ENCODE measurements around the gene PAN2.
"Not testable (repeated sequence)": the region's sequence is repeated elsewhere in the genome, so short reads cannot be mapped to it uniquely, and the experiment has no call there.

PAN2 gene

DNA sequence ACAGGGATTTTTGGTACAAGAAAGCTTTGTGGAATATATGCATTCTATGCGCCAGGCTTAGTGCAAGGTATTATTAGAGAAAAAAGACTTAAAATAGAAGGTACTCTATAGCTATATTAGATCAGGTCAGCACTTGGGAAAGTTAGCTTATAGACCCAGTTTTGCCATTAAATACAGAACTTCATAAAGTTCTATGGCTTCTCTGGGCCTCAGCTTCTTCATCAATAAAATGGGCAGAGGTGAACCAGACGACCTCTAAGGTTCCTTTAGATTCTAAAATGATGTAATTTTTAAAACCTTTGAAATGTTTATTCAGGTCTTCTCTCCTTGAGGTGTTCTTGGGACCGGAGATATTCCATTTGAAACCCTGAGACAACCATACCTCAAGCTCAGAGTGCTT lies 25.1 kb downstream of the PAN2 start:
- in situ Hi-C loops (cut with HindIII; ENCODE audit: low sequenced_read_pairs): no loop called here

DNA sequence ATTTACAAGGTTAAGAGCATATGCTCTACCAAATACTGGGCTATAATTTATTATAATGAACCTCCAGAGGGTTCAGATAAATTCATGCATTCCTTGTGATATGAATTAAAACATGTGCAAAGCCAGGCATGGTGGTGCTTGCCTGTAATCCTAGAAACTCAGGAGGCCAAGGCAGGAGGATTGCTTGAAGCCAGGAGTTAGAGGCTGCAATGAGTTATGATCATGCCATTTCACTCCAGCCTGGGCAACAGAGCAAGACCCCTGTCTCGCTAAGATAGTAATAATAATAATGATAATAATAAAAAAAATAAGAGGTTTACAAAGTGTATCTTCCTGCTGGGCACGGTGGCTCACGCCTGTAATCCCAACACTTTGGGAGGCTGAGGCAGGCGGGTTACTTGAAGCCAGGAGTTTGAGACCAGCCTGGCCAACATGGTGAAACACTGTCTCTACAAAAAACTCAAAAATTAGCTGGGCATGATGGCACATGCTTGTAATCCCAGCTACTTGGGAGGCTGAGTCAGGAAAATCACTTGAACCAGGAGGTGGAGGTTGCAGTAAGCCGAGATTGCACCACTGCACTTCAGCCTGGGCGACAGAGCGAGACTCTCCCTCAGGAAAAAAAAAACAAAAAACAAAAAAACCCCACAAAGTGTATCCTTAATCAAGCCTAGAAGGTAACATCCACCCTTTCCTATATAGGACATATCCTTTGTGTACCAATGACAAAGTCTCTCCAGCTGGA lies 26.4 kb downstream of the PAN2 start:
- in situ Hi-C loops (cut with HindIII; ENCODE audit: low sequenced_read_pairs): no loop called here

DNA sequence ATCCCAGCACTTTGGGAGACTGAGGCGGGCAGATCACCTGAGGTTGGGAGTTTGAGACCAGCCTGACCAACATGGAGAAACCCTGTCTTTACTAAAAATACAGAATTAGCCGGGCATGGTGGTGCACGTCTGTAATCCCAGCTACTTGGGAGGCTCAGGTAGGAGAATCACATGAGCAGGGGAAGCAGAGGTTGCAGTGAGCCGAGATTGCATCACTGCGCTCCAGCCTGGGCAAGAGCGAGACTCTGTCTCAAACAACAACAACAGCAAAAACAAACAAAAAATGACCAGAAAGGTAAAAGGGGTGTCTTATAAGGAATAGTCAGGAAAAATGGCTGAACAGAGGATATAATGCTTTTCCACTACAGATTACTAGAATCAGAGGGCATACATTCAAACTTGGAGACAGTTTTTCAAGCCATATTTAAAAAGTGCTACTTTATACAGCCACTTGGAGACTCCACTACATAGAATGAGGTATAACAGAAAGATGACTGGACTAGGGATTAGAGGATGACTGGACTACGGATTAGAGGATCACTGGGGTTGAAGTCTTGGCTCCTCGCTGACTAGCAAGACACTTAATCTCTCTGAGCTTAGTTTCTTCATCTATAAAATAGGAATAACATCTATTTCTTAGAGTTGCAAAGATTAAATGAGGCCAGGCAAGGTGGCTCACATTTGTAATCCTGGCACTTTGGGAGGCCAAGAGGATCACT lies 28.8 kb downstream of the PAN2 start:
- in situ Hi-C loops (cut with HindIII; ENCODE audit: low sequenced_read_pairs): no loop called here

DNA sequence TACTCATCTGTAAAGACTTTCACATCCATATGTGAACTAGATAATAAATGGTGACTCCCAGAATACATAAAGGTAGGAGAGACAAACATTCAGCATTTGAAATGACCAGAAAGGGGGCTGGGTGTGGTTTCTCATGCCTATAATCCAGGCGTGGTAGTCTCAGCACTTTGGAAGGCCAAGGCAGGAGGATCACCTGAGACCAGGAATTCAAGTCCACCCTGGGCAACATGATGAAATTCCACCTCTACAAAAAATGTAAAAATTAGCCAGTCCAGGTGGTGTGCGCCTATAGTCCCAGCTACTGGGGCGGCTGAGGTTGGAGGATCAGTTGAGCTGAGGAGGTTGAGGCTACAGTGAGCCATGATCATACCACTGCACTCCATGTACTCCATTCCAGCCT lies 29.5 kb downstream of the PAN2 start:
- in situ Hi-C loops (cut with HindIII; ENCODE audit: low sequenced_read_pairs): no loop called here

DNA sequence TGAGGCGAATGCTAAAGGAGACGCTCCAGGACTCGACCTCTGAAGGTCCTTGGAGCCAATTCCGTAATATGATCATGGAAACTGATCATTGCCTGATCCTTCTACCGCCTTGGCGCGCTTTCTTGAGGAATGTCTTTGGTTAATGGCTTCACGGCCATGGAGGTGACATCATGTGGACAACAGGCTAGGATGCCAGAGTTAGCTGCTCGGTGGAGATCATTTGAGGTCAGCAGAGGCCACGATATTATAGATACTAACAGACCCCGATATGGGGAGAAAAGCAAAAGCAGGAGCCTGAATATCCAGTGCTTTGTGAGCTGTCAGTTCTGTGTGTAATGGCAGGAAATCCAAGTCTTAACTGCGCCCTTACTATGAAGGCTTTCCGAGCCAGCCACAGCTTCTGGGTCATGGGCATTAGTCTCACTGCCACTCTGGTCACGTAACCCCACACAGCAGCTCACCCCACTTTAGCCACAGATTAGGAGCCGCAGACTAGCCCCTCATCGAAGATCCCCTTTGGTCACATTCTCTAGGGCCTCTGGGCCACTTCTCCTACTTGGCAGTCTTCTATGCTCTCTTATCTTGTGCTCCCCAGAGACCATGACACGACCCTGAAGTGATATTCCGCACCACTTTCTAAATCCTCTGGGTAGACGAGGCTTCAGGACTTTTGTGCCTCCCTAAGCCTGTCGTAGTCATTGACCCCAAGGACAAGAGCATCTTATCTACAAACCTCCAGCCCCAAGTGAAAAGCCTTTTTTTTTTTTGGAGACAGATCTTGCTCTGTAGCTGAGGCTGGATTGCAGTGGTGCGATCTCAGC lies 32.9 kb downstream of the PAN2 start:
- in situ Hi-C loops (cut with HindIII; ENCODE audit: low sequenced_read_pairs): no loop called here

DNA sequence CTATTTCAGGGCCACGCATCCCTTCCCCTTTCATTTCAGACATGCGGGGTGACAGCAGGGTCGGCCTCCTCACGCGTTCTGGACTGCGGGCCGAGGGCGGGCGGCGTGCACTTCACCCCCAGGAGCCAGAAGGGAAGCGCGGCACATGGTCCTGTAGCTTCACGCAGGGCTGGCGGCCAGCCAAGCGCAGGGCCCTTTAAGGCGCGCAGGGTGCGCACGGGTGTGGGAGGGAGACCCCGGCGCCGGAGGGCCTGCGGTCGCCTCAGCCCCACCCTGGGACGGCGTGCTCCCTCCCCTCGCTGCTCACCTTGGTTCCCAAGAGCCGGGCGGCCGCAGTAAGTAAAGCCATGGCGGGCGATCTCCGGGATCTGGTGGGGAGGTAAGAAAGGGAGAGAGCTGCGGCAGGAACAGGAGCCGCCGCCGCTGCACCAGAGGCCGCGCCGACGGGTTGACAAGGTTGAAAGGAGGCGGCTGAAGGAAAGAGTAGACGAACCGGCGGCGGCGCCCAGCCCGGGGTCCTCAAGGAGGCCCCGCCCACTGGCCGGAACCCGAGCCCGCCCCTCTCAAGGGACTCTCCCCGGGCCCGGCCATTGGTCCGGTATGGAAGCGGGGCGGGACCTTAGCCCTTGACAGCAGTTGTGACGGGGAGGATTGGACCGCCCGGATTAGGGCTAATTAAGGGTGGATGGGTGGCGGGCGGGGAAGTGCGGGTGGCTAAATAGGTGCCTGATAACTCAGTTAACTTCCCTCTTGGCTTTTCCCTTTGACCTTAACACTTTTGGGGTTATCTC lies 33.8 kb downstream of the PAN2 start, which contains the start of gene CS:
TSS of gene CS (minus strand) at position 478 of the 791 bp plus-strand sequence. CDS start at position 349, 129 bp downstream.
- in situ Hi-C loops (cut with HindIII; ENCODE audit: low sequenced_read_pairs): no loop called here

DNA sequence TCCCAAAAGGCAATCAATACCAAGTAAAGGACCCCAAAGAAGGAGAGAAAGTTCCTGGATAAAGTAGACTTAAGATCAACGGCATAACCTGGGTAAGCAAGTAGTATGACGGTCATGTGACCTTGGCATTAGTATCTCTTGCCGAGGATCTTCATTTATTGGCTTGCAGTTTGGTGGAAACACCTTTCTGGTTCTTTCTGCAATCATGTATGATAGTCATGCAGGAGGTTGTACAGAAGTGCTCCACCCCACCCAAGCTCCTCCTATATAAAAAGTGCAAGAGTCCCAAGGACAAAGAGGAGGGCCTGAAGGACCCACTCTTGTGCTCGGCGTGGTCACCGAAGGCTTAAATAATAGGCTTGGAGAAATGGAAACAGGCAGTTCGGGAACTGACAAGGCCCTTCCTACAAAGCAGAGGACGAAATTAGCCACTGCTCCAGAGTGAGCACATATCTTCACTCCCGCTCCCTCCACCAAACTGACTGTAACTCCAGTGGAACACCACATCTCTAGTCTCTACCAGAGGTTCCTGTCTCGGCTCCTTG lies 34.4 kb downstream of the PAN2 start:
- in situ Hi-C loops (cut with HindIII; ENCODE audit: low sequenced_read_pairs): no loop called here

DNA sequence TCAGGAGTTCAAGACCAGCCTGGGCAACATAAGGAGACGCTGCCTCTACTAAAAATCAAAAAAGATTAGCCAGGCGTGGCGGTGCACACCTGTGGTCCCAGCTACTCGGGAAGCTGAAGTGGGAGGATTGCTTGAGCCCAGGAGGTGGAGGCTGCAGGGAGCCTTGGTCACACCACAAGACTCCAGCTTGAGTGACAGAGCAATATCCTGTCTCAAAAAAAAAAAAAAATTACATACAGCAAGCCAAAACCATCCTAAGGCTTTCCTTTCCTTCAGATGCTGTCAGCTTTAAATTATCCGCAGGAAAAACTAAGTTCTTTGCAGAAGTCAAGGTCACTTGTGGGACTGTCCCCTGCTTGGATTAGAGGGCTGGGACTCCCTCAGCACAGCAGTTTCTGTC lies 35.0 kb downstream of the PAN2 start:
- in situ Hi-C loops (cut with HindIII; ENCODE audit: low sequenced_read_pairs): no loop called here

DNA sequence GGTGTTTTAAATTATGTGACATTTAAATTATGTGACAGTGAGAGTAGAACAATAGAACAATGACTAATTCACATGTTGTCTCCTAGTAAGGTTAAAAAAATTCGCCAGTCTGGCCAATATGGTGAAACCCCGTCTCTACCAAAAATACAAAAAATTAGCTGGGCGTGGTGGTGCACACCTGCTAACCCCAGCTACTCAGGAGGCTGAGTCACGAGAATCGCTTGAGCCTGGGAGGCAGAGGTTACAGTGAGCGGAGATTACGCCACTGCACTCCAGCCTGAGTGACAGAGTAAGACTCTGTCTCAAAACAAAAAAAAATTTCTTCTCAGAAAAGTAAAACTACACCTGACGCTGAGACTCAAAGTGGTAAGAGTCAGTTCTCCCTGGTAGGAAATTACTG lies 36.4 kb downstream of the PAN2 start:
- in situ Hi-C loops (cut with HindIII; ENCODE audit: low sequenced_read_pairs): no loop called here

DNA sequence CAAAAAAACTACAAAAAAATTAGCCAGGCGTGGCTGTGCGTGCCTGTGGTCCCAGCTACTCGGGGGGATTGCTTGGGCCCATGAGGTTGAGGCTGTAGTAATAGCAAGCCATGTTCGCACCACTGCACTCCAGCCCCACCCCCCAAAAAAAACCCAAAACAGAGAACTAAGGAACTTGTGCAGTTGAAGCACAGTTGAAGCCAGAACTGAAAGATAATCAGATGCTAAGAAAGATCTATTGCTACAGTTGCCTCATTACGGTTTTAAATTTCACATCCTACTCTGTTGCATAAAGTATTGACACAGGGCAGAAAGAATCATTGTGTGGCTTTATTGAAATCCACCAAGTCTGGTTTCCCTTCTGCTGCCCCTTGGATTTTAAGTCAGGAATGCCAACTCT lies 37.5 kb downstream of the PAN2 start:
- in situ Hi-C loops (cut with HindIII; ENCODE audit: low sequenced_read_pairs): no loop called here

DNA sequence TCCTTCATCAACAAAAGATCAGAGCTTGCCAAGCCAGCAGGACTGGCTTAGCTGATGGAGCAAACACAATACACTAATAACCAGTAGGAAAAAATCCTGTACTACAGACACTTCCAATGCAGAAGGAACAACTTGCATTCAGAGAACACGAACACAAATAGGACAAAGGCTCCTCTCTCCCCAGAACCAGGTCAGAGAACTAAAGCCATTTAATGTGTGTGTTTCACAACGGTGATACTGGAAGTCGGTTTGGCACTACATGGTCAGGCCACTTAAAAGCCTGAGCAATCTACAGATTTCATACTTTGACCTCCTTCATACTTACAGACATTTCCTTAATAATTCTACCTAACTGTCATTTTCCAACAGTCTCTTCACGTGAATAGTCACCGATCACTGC lies 40.0 kb downstream of the PAN2 start:
- in situ Hi-C loops (cut with HindIII; ENCODE audit: low sequenced_read_pairs): no loop called here

DNA sequence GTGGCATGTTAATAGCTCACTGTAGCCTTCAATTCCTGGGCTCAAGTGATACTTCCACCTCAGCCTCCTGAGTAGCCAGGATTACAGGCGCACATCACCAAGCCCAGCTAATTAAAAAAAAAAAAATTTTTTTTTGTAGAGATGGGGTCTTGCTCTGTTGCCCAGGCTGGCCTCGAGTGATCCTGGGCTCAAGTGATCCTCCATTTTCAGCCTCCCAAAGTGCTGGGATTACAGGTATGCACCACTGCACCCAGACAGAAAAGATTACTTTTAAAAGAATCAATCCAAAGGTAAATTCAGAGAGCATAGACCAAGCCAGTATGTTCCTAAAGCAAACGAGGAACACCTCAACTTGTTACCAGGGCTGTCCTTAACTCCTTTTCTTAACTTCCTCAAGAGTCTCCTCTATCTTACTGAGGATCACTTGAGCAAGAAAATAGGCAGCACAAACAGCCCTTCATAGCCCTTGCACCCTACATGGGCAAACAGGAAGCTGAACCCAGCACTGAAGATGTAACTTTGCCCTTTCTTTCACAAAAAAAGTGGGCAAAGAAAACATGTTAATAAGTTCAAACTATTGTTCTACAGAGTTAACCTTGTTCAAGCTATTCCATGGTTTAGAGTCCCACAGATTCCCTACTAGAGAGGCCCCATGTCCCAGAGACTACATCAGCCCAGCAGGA lies 45.0 kb downstream of the PAN2 start:
- in situ Hi-C loops (cut with HindIII; ENCODE audit: low sequenced_read_pairs): no loop called here

DNA sequence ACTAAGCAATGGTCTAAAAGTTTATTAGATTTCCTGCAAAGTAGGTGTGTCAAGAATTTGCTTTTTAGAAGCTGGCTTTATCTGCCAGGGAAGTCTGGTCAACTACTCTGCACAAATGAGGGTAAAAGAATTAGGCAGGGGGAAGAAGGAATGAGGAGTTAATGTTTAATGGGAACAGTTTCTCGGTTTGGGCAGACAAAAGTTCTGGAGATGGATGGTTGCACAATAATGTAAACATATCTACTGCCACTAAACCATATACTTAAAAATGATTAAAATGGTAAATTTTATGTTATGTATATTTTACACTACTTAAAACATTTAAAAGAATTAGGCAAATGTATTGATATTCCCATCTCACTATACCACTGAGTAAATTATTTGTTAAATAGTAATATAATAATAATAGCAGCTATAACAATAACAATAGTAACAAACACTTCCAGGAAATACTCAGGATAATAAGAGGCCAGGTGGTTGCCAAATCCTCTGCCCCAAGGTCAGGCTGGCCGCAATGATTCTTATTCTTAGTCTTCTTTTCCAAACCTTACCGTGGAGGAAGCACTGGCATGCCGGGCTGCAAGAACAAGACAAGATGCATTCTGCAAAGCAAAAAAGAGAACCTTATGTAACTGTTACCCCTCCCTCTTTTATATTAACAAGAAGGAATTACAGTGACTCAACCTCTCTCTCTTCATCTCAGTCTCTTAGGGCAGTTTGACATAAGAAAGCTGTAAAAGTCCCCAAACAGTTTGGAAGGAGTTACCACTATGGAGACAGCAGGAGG lies 47.6 kb downstream of the PAN2 start:
- in situ Hi-C loops (cut with HindIII; ENCODE audit: low sequenced_read_pairs): no loop called here

DNA sequence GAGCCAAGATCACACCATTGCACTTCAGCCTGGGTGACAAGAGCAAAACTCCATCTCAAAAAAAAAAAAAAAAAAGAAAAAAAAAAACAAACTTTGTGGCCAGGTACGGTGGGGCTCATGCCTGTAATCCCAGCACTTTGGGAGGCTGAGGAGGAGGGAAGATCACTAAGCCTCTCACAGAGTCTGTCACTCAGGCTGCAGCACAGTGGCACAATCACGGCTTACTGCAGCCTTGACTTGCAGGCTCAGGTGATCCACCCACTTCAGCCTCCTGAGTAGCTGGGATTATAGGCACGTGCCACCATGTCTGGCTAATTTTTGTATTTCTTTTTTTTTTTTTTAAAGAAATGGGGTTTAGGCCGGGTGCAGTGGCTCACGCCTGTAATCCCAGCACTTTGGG lies 49.5 kb downstream of the PAN2 start:
- in situ Hi-C loops (cut with HindIII; ENCODE audit: low sequenced_read_pairs): not testable (repeated sequence)

DNA sequence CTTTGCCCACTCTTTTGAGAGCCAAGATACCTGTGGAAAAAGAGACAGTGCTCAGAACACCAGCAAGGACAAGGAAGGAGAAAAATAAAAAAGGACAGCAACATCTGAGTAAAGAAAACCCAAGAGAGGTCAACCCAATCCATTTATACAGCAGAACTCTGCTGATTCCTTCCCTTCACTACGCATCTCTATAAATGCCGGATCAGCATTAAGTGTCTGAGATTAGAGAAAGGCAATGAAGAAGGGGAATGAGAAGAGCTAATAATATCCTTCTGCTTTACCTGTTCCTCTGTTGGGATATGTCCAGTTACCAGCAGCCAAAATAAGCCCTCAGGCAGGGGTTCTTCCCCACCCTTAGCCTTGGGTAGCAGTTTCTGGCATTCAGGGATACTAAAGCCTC lies 51.2 kb downstream of the PAN2 start:
- in situ Hi-C loops (cut with HindIII; ENCODE audit: low sequenced_read_pairs): no loop called here

DNA sequence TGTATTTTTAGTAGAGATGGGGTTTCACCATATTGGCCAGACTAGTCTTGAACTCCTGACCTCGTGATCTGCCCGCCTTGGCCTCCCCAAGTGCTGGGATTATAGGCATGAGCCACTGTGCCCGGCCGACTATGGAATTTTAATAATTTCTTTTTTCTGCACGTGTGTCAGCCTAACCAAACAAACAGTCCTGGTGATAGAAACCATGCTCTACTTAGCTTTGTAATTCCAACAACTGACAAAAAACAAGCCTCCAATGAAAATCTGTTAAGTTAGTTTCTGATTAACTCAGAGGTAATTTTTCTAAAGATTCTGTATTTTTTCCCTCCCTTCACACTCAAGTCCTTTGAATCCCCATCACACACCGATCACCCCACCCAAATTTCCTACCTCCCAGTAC lies 51.8 kb downstream of the PAN2 start:
- in situ Hi-C loops (cut with HindIII; ENCODE audit: low sequenced_read_pairs): no loop called here

DNA sequence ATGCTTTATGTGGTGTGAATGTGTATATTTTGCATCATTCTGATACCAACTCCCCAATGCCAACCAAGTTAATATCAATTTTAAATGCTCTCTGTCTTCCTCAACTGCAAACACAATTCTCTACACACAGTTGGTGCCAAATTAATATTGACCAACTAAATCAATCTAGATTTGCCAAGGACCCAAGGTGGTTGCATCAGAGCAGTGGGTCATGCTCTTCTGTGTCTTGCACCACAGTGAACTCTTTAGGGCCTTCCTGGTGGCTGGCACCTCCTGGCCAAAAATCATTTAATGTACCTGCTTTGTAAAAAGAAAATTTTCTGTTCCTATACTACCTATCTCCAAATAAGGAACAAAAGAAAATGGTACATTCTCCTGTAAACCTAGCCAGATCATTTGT lies 53.0 kb downstream of the PAN2 start:
- in situ Hi-C loops (cut with HindIII; ENCODE audit: low sequenced_read_pairs): no loop called here

DNA sequence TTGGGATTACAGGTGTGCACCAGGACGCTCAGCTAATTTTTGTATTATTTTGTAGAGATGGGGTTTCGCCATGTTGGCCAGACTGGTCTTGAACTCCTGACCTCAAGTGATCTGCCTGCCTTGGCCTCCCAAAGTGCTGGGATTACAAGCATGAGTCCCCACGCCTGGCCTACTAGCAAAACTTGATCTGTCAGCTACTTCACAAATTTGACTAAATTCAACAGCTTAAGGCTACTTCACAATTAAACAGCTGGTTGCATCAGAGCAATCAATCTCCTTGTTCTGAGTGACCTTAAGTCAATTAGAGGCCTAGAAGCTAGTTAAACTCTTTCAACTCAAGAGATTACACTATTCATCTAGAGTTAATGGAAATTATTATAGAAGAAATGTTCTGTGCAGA lies 54.9 kb downstream of the PAN2 start:
- in situ Hi-C loops (cut with HindIII; ENCODE audit: low sequenced_read_pairs): no loop called here

DNA sequence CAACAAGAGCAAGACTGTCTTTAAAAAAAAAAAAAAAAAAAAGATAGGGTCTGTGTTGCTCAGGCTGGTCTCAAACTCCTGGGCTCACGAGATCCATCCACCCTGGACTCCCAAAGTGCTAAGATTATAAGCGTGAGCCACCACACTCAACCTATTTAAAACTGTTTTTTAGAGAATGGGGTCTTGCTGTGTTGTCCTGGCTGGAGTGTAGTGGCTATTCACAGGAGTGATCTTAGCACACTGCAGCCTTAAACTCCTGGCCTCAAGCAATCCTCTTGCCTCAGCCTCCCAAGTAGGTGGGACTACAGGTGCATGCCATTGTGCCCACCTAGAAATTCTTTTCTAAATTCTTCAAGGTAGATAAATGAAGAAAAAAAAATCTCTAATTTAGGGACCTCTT lies 59.5 kb downstream of the PAN2 start:
- in situ Hi-C loops (cut with HindIII; ENCODE audit: low sequenced_read_pairs): no loop called here

Measured in endothelial cell of hepatic sinusoid (primary cell).